GM18511 (cell line): Measurements from ENCODE around the gene FOXP1.

ENCODE experiments used
- ATAC-seq: cut with Tn5 transposase; IDR thresholded peaks from one replicate; pipeline ENCODE4 v1.9.1; 2021; ENCODE audit warnings: mild to moderate bottlenecking, moderate library complexity; ENCODE audit not compliant: unreplicated experiment

The FOXP1 gene

DNA sequence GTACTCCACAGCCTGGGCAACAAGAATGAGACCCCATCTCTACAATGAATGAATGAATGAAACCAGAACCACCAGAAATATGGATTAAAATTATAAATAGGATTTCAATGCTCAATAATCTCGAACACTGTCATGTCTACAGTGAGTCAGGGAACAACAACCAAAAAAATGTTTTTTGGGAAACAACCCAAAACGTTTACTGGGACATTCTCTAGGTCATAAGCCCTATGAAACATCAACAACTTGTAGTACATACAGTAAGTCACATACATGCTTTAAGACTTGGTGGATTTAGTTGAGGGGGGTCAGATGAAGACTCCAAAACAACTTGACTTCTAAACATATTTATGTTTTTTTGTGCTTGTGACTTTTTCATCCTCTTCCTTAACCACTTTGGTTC lies 511.2 kb downstream of the FOXP1 start:
- ATAC-seq: no peak

DNA sequence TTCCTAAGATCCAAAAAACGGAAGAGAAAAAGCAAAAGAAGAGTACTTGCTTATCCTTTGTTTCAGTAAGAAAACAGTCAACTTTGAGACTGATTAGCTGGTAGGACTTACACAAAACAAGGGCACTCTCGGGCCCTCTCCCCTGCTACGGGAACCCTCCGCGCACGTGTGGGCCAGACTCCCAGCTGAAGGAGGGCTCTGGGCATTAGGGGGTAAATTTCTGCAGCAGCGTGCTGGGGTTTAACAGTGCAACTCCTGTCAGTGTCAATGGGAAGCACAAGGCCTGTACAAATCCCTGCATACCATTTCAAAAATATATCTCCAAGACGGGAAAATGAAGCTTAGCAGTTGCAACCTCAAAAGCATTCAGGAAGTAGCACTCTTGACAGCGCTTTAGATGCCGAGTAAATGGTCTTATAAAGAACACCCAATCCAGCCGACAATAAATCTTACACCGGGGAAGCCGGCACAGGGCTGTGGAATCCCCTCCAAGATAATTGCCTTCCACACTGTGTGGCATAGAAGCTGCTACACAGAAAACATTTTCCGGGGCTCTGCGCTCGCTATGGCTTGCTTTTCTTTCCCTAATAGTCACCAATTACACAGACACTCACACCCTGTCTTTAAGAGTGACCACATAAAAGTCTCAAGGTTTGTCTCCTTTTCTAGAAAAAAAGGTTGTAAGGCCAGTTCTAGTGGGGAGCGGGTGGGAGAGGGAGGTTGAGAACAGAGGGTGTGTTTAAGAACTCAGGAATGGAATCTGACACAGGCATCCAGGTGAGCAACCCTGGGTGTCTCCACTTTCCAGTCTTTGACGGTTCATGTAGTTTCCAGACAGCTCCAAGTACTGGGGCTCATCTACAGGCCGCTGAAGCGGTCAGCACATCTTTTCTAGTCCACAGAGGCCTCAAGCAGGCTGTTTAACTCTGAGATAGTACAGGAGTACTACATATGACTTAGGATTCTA lies 512.7 kb downstream of the FOXP1 start:
- ATAC-seq: no peak

DNA sequence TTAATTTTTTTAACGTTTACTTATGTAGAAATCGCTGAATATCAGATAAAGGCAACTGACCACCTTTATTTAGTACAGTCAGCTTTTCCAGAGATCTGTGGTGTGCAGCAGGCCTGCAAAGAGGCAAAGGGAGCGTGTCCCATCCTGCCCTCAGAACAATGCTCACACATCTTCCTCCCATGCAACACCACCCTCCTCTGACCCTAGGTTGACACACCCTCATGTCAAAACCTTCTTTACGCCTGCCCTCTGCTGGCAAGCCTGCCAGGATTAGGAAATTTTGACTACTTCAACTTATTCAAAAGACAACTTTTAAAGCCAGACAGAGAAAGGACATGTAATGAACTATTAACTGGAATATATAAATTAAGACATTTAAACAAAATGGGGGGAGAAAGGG lies 513.7 kb downstream of the FOXP1 start:
- peak; percentile 63 for ATAC-seq

DNA sequence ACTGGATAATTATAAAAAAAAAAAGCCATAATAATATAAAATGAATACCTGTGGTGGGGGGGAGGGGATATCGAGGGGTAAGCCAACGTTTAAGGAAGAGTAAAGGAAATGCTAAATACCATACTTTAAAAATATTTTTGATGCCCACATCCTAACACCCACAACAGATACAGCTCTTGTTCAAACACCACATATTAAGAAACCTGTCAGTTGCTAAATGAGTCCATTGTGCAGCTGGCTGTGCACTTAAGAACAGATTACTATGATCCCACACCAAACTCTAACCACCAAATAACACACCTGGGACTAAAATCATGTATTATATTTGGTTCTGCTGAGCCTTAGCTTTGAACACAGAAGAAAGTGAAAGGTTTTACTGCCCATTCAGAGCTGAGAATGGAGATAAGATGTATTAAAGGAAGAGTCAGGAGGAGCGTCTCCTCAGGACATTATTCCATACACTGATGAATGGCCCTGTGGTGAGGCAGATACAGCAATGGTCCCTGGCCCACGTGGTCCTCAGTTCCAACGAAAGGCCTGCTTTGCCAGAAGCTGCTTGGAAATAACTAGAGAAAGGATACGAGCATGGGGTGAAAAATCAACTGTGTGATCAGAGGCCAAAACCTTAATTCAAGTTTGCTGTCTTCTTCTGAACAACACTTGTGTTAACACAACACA lies 515.4 kb downstream of the FOXP1 start:
- no peak for ATAC-seq

DNA sequence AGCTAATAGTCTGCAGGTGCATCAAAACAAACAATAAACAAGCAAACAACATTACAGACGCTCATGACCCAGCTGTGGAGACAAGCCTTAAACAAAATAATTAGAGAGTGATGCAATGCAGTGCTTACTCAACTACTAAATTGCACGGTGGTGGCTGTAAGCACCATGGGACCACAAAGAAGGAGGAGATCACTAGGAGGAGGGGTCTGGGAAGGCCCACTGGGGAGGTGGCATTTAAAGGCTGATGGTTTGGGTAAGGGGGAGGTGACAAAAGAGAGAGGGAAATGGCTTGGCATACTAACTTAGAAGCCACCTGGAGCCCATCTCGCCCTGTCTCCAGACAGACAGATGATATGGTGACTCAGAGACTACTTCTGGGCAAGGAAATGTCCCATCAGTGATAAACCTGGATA lies 516.7 kb downstream of the FOXP1 start:
- ATAC-seq: no peak

DNA sequence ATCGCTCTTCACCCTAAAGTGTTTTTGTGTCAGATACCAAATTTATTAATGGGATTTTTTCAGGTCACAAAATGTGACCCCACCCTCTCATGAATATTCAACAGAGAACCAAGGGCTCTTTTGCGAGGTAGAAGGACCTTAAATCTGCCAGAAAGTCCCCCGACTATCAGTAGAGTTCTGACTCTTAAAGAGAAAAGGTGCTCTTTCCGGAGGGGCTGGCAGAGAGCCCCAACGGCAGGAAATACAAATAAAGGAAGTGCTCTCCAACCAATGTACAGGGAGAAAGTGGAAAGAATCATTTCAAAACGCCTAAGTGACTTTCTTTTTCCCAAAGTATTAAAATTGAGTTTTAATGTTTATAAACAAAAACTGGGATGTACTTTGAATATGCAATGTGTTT lies 517.2 kb downstream of the FOXP1 start:
- no peak for ATAC-seq

DNA sequence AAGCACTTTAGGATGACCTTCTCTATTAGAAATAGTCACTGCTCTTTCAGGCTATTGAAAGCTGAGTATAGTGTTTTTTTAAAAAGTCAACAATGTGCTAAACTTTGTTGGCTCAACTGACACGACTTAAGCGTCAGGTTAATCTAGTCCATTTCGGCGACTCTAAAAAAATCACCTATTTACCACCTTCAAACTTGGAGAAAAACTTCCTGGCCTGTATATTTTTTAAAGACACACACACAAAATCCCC lies 517.8 kb downstream of the FOXP1 start:
- ATAC-seq: no peak

DNA sequence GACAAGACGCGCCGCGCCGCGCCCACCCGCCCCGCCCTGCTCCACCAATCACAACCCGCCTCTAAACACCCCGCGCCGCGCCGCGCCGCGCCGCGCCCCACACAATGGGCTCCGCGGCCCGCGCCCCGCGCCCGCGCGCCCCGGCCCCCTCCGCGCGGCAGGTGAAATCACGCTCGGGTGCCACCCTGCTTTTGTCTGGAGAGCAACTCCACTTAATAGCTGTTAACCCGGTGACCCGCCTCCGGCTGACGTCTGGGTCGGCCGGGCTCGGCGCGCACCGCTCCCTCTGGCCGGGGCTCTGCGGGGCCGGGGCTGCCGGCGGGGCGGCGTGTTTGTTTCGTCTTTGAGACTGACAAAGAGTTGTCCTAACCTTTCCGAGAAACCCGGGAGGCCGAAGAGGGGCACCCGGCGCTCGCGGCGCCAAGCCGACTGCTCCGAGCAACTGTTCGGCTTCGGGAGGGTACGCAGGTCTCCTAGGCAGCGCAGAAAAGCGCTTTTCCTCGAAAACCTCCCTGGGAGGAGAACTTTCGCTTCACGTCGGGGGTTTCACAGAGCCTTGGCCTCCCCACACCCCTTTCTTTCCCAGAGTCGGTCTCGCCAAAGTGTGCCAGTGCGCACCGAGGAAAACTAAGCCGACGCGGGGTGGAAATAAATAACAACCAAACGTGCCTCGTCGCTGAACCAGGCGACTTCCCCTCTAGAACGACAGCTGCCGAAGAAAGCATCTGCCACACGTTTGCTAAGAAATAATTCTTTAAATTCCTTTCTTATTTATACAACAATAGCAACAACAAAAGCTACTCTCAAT lies 518.4 kb downstream of the FOXP1 start:
- ATAC-seq: peak; percentile 34

DNA sequence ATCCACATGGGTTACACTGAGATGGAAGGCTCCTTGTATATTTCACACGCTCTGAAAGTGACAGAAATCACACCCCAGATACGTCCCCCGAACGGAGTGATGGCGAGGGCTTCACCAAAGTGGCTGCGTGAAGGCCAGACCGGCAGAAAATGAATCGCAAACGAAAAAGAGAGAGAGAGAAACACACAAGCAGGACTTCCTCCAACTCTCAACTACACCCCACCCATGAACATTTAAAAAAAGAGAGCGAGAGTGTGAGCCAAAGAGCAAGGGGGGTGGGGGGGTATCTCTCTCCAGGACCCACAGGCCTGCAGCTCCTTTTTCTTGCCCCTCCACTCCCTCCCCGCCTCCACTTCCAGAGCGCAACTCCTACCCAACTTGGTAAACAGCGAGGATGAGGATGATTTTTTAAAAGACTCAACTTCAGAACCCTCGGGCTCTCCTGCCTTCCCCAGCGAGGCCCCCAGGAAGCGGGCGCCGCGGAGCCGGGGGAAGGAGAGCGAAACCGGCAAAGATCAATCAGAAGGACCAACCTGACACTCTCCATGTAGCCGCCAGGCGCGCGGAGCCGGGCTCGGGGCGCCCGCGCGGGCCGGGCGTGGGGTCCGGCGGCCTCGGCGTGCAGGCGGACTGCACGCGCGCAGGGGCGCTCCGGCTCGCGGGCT lies 519.1 kb downstream of the FOXP1 start:
- peak; percentile 46 for ATAC-seq

DNA sequence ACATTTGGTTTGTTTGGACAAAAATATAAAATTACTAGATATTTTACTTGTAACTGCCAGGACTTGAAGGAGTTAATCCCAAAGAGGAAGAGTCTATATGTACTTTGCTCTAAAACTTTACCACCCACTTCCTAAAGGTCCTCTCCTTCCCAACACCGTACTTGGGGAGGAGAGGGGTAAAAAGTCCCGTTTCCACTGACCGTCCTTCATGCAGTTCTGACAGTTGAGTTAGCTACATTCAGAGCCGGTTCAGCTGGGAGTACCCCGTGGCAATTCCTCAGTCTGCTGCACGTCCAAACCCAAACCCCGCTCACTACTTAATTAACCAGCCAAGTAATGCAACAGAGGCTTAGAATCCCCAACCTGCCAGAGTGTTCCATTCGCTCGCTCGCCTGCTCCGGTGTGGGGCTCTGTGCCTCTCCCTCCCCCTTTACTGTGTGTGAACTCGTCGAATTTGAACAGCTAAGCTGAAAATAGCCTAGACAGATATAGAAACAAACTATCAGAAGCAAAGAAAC lies 519.7 kb downstream of the FOXP1 start:
- peak; percentile 52 for ATAC-seq

DNA sequence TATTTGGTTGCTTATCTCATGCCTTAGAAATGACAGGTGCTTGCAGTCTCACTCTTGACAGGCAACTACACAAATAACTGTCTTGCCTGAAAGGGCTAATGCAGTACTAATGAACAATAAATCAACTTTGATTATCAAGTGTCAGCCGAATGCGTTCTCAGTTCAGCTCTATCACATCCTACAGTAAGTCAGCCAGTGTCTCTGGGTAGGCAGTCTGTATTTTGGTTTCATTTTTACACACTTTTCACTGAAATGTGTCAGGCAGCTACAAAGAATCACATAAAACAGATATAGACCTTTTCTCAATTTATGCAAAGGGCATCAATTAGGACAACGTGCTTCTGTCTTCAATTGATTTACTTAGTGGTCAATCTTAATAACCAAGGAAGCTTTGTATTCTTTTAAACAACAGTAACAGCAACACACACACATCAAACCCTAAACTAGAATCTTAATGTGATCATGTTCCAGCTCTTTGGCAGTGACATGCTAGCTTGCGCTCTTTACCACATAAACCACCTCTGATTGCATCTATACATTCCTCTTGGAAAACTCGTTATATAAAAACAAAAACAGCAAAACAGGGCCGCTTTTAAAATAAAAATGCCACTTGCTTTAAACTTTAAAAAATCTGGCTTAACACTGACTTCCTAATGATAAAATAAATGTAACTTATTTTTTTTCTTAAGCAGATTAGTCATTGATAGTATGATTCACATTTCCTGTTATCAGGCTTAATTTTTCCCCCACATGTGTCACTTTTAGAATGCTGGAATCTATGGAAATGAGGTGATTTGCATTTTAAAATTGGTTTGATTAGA lies 520.4 kb downstream of the FOXP1 start:
- ATAC-seq: peak; percentile 48

DNA sequence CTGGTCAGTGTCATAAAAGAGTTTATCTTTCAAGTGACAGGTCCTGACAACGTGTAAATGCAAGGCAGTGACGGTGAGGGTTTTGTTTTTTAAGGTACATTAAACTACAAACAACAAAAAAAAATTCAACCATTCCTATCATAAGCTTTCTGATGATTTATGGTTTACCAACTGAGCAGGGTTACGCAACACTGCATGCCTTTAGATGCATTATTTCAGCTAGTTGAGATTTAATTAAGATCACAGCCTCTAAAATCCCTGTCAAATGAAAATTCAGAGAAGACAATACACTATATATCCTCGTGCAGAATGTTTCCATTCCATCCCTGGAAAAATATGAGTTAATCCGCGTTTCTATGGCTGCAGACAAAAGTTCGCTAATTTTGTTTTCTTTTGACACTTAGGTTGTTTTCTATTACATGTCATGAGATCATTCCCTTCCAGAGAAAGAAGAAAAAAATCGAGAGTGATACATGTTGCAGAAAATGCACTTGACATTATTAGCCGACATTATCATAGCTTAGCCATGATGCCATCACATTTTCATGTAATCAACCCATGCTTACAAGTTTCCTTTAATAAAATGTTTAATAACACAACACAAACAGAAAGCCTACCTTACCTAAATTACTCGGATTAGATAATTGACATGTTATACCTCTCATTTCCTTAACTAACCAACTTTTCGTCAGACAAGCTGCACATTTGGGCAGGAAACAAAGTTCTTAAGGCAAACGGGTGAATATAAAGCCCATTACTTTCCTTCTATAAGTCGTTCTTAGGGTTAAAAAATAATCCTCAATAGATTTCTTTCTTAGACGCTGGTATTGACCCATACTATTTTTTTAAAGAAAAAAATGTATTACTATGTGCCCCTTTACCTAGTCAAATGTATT lies 521.2 kb downstream of the FOXP1 start:
- no peak for ATAC-seq

DNA sequence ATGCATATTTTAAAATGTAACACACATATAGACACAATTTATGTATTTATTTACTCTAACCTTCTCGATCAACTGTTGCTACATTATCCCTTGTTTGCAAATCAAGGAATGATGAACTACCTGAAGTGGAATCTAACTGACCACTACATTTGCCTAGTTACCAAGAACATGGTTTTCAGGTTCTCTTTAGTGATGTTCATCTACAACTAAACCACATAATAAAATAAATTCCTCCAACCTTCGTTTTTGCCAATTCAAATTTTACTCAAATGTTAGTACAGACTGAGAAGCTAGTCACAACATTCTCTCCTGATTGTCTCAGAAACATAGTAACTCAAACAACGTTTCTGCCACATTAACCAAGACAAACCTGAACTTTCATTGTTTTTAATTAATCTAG lies 521.9 kb downstream of the FOXP1 start:
- no peak for ATAC-seq

DNA sequence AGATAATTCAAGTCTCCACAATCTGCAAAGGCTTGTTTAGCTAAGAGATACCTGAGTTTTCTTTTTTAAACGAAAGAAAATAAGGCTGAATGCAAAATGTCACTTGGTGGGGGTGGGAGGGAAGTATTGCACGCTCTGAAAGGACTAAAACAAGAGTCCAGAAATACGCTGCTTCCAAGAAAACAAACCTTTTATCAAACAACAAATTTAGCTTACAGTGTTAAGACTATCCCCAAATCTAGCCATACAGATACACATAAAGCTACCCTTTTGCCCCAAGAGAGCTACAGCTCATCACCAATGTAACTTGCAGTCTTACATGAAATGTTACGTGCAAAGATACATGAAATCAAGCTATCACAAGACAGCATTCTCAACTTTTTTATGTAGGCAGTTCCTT lies 522.5 kb downstream of the FOXP1 start:
- ATAC-seq: no peak

DNA sequence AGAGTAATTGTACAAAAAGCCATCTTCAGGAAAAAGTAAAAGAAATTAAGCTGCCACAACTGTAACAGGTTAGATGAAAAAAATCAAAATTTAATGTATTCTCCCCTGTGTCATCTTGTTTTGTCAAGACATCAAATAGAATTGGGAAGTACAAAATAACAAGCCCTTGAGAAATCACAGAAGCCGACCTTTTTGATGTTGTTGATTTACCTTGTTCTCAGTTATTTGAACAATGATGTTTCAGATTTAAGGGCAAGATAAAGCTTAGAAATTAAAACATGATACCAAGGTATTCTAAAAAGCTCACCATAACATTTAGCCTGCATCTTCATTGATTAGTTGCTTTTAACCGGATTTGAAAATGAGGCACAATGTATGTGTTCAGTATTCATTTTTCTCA lies 523.0 kb downstream of the FOXP1 start:
- ATAC-seq: no peak

DNA sequence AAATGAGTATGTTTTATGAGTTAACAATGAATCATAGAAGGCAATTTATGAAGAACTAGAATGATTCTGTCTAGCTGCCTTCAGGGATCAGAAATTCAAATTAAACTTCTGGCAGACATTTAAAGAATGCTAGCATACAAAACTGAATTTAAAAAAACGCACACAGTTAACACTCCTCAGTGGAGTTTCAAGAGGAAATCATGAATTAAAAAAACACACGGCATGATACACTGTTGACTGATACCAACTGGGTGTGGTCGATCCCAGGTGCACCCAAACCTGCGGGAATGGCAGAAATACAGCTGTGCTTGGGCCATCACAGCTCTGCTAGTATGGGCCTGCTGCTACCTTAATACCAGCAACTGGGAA lies 526.0 kb downstream of the FOXP1 start:
- ATAC-seq: no peak

DNA sequence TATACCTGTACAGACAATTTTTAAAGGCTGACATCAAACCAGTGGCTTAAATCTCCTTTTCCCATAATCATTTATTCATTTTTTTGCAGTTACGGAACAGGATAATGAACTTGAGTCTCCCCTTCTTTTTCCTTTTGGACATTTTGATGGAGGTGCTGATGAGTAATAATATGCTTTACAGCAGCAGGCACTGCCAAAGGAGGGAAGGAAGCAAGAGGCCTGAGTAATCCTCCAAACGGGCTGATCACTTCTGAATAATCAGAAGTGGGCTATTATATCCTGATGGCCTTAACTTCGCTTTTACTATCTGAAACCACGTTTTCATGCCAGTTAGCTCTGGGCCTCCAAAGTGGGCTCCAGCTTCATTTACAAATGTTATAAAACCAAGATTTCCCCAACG lies 527.2 kb downstream of the FOXP1 start:
- ATAC-seq: no peak

DNA sequence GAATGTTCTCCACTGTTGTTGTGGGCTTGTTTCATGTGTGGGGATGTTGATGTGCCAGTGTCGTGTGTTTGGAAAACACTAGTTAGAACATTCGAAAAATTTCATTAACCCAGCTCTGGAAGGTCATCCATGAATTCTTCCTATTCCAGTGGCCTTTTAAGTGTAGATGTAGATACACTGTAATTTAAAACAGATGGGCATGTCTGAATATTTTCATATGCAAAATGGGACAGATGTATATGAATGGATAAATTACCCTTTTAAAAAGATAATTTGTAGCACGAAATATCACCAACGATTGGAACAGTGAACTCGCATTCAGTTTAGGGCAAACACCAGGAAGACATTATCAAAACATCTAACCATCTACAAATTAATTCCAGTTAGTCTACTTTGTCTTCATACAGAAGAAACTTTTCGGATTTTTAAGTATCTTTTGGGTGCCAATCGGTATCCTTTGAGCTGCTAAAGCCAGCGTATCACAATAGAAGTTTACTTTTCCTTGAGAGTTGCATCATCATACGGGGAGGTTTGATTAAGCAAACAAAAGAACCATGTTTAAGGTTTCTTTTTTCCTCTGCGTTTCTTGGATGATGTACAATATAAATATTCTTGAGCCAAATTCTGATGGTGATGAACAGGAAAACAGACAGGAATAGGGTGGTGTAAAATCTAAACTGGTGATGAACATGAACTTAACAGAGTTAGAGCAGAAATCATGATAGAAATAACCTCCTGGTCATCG lies 528.1 kb downstream of the FOXP1 start:
- no peak for ATAC-seq
